AG08396 (cell line): ENCODE results near the gene ZKSCAN4.

Source experiments
- DNase-seq: peaks from one replicate; pipeline ENCODE4 v3.0.0; 2012; ENCODE audit warnings: low spot score, mixed read lengths

Gene ZKSCAN4

GRCh38 chr6:28248916-28249315 is 3.2 kb downstream of the ZKSCAN4 start:
- DNase-seq = no peak

DNA sequence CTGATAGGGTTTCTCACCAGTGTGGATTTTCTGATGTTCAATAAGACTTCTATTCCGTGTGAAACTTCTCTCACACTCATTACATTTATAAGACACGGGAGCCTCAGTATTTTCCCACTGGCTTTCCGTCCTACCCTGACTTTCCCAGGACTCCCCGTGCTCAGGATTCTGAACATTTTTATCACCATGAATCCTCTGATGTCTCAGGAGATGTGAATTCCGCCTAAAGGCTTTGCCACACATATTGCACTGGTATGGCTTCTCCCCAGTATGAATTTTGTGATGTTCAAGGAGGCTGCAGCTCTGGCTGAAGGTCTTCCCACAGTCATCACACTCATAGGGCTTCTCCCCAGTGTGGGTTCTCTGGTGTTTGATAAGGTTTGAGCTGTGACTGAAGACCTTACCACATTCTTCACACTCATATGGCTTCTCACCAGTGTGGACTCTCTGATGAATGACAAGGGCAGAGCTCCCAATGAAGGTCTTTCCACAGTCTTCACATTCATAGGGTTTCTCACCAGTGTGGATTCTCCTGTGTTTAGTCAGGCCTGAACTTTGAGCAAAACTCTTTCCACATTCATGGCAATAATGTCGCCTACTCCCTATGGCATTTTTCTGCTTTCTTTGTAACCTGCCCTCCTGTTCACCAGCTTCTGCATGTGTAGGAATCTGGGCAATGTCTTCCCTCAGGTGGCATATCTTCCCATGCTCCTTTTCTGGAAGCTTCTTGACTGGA is 6.7 kb downstream of the ZKSCAN4 start:
- no peak for DNase-seq

GRCh38 chr6:28243946-28244345 is 8.1 kb downstream of the ZKSCAN4 start:
- DNase-seq = no peak

GRCh38 chr6:28240471-28240870 is 11.6 kb downstream of the ZKSCAN4 start:
- no peak for DNase-seq

DNA sequence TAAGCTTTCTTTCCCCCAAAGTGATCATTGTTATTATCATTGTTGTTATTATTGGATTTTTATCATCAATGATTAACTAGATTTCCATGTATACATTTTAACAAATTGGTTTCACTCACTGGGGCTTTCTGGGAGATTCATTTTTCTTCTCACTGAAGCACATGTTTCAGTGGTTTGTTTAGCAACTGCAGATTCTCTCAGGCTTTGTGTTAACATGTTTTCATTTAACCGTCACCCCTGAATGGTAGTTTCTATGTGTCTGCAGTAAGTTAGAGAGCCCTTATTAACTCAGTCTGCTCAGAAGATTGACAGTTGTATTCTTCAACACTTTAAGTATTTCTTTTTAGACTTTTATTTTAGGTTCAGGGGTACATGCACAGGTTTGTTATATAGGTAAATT is 12.4 kb downstream of the ZKSCAN4 start:
- no peak for DNase-seq

DNA sequence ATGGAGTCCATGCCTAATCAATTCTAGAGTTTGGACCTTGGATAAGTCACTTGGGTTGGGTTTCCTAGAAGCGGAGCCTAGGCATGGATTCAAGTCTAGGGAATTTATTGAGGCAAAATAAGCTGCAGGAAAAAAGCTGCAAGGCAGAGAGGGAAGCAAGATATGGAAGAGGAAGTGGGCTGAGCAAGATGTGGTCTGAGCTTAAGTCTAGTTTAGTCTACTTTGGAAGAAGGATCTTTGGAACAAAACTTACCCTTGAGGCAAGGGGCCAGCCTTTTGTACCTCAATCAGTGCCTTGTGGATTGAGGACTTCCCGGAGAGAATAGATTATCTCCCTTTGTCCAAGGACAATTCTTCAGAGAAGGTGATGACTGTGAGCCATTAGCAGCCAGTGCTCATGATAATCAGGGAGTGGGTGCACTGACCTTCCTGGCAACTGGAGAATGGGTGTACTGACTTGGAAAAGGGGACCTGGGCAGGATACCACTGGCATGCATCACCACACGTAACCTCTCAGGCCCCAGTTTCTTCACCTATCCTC is 16.1 kb downstream of the ZKSCAN4 start:
- DNase-seq = no peak

DNA sequence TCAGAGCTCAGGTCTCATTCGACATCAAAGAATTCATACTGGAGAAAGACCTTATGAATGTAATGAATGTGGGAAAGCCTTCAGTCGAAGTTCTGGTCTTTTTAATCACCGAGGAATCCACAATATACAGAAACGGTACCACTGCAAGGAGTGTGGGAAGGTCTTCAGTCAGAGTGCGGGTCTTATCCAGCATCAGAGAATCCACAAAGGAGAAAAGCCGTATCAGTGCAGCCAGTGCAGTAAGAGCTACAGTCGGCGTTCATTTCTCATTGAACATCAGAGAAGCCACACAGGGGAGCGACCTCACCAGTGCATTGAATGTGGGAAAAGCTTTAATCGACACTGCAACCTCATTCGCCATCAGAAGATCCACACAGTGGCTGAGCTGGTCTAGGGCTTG is 19.3 kb downstream of the ZKSCAN4 start:
- DNase-seq = no peak

DNA sequence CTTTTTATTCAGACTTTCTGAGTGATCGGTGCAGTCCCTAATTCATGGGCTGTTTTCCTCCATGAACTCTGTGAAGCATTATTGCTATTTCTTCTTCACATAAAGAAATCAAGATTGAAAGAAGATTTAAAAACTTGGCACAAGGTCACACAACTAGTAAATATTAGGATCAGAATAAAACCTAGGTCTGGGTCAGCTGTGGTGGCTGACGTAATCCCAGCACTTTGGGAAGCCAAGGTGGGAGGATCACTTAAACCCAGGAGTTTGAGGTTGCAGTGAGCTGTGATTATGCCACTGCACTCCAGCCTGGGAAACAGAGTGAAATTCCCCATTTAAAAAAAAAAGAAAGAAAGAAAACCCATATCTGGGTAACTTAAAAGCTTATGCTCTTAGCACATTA is 25.6 kb downstream of the ZKSCAN4 start:
- DNase-seq = no peak

- DNase-seq = peak; percentile 86
Observed at GRCh38 chr6:28225056-28225834, 26.8 kb downstream of the ZKSCAN4 start, which contains the start of gene ZSCAN9. Gene ZSCAN9 (plus strand): TSS chr6:28225275. CDS start chr6:28227085, 1,810 bp downstream.

GRCh38 chr6:28224131-28225055 is 27.7 kb downstream of the ZKSCAN4 start:
- no peak for DNase-seq

- no peak for DNase-seq
Observed at GRCh38 chr6:28220257-28221133, 31.6 kb downstream of the ZKSCAN4 start.

DNA sequence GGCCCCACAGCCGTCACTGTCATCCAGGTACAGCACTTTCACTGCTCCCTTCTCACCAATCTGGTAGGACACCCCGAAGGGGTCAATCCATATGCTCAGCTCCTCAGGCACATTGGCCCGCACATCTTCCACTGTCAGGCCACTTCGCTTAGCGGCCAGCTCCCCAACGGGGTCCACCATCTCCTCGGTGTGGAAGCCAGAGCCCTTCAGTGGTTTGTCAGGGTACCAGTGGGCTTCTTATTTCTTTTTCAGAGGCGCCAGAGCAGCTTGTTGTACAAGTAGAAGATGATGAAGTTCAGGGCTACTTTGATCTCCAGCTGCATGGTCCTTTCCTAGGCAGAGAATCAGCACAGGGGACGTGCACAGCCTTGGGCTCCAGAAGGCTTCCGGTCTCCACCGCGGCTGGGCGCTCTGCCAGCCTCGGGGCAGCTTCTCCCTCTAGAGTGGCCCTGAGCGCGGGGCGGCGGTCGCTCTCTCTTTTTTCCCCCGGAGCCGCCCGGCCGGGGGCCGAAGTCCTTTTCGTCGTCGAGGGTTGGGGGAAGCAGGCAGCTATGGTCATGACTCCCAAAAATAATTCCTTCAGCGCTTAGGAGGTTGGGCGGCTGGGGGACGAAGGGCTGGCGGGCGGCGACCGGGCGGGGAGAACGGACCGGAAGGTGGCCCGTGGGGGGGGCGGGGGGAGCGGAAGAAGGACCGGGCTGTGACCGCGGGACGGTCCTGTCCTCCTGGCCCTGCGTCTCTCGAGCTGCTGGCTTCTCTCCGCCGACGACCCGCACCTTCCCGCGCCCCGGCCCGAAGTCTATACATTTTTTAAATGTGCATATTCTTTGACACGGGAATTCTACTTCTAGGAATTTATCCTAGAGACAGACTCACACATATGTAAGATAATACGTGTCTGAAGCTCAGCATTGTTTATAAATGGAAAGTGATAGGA is 33.5 kb downstream of the ZKSCAN4 start:
- peak; percentile 75 for DNase-seq

DNA sequence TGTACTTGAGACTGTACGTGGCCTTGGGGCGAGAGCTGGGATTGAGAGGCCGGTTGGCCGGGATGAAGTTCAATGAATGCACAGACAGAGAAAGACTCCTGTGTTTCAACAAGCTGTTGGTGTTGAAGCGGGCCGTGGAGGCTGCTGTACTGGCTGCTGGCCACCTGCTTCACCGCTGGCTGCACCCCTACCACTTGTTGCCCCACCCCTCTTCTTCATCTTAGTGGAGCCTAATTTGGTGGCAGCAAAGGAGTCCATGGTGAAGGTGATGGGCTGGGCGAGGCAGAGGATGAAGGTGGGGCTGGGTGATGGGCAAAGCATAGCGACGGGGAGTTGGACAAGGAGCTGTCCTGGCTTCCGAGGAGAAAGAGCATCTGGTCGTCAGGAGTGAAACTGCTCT is 34.2 kb downstream of the ZKSCAN4 start:
- DNase-seq = no peak

DNA sequence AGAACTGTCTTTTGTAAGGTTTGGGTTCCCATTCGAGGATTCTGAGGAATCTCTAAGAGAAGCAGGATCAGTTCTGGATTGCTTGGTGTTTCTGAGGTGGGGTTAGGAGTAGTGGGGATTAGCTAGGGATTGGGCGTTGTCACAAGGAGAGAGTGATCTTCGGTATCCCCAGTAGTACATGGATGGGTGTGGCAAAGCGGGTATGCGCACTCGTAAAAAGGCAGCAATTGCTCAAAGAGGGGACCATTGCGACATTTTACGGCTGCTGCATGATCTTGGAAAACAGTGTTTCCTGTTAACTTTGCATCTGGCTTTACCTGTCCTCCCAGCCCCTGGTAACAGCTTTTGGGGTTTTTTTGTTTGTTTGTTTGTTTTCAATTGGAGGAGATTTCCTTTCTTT is 36.6 kb downstream of the ZKSCAN4 start:
- no peak for DNase-seq

DNA sequence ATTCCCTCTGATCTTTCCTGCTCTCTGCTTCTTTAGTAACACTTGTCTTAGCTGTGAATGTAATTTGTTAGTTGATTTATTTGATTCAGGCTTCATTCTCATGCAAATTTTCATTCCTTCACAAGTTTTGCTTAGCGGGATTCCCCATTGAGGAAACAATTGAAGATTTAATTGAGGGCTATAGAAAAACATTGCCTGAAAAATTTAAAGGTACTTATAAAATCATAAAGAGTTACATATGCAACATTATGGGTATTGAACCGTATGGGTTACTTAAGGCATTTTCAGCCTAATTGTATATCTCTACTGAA is 38.9 kb downstream of the ZKSCAN4 start:
- no peak for DNase-seq

GRCh38 chr6:28212510-28213212 is 39.4 kb downstream of the ZKSCAN4 start:
- DNase-seq = peak; percentile 82

DNA sequence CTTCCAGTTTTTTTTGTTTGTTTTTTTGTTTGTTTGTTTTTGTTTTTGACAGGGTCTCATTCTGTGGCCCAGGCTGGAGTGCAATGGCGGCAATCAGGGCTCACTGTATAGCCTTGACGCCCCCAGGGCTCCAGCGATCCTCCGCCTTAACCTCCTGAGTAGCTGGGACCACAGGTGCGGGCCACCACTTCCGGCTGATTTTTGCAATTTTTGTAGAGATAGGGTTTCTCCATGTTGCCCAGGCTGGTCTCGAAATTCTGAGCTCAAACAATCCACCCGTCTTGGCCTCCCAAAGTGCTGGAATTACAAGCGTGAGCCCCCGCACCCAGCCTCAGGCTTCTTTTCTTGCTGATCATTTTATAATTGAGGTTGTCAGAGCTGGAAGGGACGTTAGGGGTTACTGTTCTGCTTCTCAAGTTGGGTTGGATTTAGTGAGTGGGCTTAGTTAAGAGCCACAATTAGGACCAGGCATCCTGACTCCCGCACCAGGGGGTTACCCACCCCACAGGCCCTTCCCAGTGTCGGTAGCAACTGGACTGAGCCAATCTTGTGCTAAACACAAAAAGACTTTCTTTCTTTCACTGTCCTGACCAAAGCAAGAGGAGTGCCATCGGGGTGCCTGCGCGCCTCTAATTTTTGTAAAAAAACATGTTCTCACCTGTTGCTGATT is 40.1 kb downstream of the ZKSCAN4 start:
- DNase-seq = no peak

GRCh38 chr6:28209753-28210535 is 42.1 kb downstream of the ZKSCAN4 start:
- DNase-seq = no peak
